H1 (cell line): ENCODE measurements around the gene RPGR. TPM values are rescaled to one million over a fixed set of nuclear protein-coding genes. Genes with fewer than 3 reads are reported as not detected.

Experiments
- BRCA1 ChIP-seq: IDR thresholded peaks from 2 replicates; pipeline ENCODE4 v1.6.1; 2012; ENCODE audit warnings: low read depth, low read length, improper control_type of control experiment
- EP300 ChIP-seq, 2 experiments: IDR thresholded peaks; 1 replicate in 1 of 2; 2 replicates in 1 of 2; pipeline ENCODE4 v1.6.1; 2011 to 2012; ENCODE audit warnings: low read depth in 2 of 2, low read length in 2 of 2, mild to moderate bottlenecking in 2 of 2, borderline replicate concordance in 1 of 2, inconsistent platforms in 1 of 2, moderate library complexity in 1 of 2
- polyA plus RNA-seq, 7 experiments: library from polyadenylated mRNA; depleted of rRNA in 3 of 7; stranded (reverse) in 5 of 7; unstranded in 2 of 7; fragments of >200 nt in 5 of 7; fragments of 200-250 nt in 2 of 7; gene quantifications; 1 replicate in 5 of 7; 2 replicates in 1 of 7; 4 replicates in 1 of 7; pipeline versions ENCODE4 v1.2.1 to v1.2.3, GENCODE V29; 2011 to 2013; ENCODE audit warnings: missing spikeins in 2 of 7, mixed read lengths in 2 of 7
- total RNA-seq: library from RNA; stranded (reverse); fragmentation: NEBNext Ultra II Directional; extraction: Animal tissue kit (Norgen Biotek cat#: 25700); gene quantifications from 2 replicates; pipeline ENCODE4 v1.2.1, GENCODE V29; 2021

RPGR gene
- total and polyA plus RNA-seq, 2 of the 8 experiments (the other 6 are each of a cell fraction or from before 2014, with no cell fraction given), result 1.6 to 10.0 TPM

DNA sequence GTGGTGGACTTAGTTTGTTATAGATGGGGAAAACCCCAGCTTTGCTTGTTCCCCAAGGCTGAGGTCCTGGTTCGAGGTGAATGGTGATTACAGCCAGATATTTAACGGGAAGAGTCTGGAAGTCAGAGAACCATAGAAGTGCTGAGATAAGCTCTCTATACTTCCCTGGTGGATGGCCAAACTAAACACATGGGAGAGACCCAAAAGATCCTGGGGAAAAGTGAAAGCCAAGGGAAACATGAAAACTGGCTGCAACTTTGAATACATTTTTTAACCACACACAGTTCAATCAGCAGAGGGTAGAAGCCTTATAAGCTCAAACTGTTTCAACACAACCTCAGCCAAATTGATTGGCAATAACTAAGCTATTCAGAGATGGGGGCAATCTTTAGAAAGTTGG, 77.3 kb downstream of the RPGR start (continued):
- no peak for TF ChIP-seq BRCA1
- no peak for TF ChIP-seq EP300 (IDR thresholded peaks at IDR 0.05; ENCODE audit: borderline replicate concordance in 1 of 2, low read depth in 2 of 2, low read length in 2 of 2)
